Stimulated activated CD4-positive, alpha-beta T cell treated with anti-CD3 and anti-CD28 coated beads, TNF-alpha, amount 100 ng/mL, for 4 hours (primary cell): ENCODE results near the gene INPP5B.
A peak's percentile ranks its signal among the peaks of the same experiment; 100 is the strongest.
"Not testable (repeated sequence)": the region's sequence is repeated elsewhere in the genome, so short reads cannot be mapped to it uniquely, and the experiment has no call there.

ENCODE experiments used
- DNase-seq, 3 experiments: peaks; one replicate each; pipeline ENCODE4 v3.0.0-alpha.2; 2020; ENCODE audit warnings: low read depth in 3 of 3

The INPP5B gene

DNA sequence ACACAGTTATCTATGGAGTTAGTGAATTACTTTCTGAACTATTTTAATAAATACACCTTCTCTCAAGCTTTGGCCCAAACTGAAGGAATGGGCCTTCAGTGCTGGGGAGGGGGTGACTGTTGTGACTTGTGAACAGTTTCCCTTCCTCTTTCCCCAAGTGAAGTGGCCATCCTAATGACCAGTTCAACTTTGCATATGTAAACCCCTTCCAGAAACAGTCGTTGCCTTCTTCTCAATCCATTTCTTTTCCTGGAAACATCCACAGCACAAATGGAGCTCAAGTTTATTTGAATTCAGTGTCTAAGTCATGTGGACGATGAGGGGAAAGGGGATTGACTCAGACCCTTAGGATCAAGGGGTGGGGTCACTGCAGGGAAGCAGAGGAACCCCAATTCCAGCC, 1.3 kb upstream of the INPP5B start:
- DNase-seq, result no peak

DNA sequence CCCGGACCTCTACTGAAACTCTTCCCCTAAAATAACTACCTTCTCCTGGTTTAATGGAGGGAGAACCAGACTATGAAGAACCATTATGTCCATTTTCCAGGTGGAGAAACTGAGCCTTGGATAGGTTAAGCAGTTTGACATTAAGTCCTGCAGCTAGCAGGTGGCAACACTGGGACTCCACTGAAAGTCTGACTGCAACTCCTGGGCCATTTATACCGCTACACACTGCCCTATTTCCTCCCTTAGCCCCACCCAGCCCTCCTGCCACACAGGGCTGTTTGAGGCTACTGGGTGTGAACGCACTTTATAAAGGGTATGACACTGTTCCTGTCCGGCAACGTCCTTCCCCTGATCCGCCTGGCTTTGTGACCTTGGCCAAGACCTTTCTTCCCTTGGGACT, 511 bp upstream of the INPP5B start:
- no peak for DNase-seq

DNA sequence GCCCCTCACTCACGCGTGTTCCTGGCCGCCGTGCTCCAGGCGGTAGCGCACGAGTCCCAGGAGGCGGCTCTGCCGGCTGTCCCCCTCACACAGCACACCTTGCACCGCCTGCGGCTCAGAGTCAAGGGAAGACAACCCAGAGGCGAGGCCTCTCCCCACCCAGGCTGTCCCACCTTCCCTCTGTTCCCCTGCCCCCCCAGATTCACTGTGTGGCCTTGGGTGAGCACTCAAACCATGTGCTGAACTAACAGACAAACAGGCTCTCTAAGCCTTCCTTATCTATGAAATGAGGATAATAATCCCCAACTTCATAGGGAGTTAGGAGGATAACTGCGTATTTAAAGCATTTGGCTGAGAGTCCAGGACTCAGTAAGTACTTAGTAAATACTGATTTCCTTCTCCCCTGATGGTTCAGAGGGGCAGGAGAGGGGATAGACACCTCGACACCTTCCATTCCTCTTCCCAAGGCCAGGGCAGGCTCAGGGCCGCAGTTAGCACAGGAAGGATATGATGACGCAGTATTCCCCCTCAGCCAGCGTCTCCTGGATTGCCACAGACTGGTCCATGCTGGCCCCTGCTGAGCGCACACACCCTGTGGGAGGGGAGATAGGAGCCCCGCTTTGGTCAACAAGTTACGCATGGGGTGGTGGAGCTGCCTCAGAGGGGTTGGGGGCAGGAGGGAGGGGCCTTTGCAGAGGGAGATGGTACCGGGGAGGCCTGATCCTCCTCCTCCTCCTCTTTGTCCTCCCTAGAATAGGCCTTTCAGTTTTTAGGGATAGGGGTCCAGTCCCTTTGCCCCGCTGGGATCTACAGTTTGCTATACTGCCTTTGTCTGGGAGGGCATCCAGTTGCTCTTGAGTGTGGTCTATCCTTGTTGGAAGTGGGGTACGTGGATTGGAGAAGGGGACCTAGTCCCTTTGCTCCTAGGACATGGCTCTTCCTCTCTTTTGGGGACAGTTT, 830 bp downstream of the INPP5B start:
- DNase-seq, result no peak

DNA sequence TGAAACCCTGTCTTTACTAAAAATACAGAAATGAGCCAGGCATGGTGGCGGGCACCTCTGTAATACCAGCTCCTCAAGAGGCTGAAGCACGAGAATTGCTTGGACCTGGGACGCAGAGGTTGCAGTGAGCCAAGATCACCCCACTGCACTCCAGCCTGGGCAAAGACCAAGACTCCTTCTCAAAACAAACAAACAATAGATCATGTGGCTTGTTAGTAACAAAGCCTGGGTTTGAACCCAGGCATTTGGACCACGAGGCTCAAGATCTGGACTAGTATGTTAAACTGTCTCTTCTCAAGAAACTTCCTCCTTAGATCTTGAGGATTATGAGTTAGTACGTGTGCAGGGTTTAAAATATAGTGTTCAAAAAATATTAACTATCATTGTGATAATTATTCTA, 1.6 kb downstream of the INPP5B start:
- no peak for DNase-seq

DNA sequence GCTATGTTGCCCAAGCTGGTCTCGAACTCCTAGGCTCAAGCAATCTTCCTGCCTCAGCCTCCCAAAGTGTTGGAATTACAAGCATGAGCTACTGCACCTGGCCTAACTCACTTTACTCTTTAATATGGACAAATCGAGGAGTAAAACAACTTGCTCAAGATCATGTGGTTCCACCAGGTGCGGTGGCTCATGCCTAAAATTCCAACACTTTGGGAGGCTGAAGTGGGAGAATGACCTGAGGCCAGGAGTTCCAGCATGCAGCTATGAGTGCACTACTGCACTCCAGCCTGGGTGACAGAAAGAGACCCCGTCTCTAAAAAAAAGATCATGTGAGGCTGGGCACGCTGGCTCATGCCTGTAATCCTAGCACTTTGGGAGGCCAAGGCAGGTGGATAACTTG, 2.0 kb downstream of the INPP5B start:
- DNase-seq, result no peak

DNA sequence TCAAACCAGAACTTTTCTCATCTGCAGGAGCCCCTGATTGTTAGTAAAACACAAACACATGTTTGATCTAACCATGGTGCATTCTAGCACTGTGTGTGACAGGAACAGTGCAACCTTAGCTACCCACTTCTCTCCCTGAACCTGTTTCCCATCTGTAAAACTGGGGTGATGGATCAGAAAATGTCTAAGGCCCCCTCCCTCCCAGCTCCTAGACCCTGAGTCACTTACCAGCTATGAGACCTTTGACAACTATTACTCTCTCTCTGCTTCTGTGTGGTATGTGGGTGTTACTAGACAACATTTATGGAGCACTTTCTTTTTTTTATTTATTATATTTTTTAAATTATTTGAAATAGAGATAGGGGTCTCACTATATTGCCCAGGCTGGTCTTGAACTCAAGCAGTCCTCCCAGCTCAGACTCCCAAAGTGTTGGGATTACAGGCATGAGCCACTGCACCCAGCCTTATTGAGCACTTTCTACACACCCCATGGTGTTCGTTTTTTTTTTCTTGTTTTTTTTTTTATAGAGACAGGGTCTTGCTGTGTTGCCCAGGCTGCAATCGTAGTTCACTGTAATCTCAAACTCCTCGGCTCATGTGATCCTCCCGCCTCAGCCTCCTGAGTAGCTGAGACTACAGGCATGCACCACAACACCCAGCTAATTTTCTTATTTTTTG, 2.6 kb downstream of the INPP5B start:
- no peak for DNase-seq

DNA sequence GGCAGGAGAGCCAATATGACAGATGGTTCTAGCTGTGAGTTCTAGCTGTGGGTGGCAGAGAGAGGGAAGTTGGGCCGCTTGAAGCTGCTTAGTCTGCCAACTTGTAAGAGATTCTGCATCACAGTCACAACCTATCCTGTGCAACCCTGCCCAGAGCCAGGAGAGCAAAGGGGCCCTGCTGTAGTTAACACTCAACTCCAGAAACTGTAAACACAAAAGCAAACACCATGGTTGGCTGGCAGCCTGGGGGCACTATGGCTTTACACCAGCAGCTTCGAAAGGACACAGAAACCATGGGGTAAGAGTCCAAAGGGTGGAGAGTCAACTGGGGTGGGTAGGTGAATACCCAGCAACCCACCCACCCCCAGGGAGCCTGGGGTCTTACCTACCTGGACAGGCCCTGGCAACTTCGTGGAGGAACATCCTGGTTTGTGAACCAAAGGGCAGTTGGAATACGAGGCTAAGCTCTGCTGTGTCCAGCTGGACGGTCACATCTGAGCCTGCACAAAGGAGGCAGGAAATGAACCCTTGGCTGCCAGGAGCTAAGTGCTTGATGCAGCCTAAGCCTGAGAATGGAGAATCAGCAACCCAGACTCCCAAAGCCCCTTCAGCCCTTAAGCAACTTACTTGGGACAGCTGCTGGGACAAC, 6.4 kb downstream of the INPP5B start:
- no peak for DNase-seq

DNA sequence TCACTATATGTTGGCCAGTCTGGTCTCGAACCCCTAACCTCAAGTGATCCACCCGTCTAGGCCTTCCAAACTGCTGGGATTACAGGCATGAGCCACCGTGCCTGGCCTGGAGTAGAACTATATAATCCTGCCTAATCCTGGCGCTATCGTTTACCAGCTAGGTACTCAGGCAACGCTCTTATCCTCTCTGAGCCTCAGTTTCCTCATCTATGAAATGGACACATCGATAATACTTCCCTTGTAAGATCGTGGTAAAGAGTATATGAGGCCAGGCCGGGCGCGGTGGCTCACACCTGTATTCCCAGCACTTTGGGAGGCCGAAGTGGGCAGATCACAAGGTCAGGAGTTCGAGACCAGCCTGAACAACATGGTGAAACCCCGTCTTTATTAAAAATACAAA, 10.1 kb downstream of the INPP5B start:
- DNase-seq, result not testable (repeated sequence)

DNA sequence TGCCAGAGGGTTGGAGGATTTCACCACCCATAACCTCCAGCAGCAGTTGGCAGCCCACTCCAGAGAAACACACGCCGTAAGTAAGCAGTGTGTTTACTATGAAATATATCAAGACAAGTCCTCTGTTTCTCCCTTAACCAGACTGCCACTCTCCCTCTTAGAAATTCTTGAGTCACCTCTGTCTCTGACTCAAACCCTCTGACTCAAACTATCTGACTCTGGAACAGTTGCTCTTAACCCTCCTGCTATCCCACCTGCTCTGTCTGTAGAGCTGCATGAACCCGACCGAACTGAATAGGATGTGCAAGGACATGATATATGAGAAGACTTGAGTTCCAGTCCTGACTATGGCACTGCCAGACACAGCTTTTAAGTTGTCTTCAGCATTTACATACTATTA, 14.1 kb downstream of the INPP5B start:
- DNase-seq, result no peak

DNA sequence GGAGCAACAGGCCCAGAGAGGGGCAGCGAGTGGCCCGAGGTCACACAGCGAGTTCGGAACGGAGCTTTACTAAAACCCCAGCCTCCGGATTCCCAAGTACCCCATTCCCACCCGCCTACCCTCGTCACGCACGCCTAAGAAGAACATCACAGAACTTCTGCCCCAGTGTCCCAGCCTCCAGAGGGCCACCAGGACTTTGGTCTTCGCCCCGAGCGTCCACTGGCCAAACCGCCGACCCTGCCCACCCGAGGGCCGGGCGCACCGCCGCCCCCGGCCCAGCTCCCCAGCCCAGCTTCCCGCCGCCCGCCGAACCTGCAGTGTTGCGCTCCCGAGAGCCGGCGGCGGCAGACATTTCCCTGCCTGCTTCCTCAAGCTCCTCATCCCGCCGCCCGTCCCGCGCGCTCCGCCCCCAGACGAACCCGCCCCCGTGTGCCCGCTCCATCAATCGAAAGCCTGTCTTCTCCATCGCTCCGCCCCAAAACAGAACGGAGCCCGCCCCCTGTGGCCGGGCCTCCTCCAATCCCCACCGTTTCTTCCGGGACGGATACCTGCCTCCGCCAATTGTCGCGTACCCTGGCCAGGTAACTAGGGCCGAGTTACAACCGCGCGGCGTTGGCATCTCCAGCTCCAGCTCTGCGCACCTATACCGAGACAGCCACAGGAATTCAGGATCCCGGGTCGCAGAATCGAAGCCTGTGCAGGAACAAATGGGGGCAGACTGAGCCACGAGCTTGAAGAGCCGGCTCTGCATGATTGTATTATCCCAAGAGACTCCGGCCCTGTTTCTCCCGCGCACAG, 15.3 kb downstream of the INPP5B start:
- DNase-seq, result peak; percentile 93 to 95 (median 94)

DNA sequence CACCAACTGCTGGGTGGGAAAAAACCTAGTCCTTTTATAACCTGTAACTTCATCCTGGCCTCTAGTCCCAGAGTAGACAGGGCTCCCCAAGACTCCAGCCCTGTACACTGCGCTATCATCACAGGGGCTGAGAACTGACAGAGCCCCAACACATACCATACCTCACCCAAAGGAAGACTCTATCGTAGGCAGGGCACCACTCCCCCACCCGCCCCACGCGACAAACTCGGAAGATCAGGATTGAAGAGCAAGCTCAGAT, 15.8 kb downstream of the INPP5B start:
- no peak for DNase-seq

DNA sequence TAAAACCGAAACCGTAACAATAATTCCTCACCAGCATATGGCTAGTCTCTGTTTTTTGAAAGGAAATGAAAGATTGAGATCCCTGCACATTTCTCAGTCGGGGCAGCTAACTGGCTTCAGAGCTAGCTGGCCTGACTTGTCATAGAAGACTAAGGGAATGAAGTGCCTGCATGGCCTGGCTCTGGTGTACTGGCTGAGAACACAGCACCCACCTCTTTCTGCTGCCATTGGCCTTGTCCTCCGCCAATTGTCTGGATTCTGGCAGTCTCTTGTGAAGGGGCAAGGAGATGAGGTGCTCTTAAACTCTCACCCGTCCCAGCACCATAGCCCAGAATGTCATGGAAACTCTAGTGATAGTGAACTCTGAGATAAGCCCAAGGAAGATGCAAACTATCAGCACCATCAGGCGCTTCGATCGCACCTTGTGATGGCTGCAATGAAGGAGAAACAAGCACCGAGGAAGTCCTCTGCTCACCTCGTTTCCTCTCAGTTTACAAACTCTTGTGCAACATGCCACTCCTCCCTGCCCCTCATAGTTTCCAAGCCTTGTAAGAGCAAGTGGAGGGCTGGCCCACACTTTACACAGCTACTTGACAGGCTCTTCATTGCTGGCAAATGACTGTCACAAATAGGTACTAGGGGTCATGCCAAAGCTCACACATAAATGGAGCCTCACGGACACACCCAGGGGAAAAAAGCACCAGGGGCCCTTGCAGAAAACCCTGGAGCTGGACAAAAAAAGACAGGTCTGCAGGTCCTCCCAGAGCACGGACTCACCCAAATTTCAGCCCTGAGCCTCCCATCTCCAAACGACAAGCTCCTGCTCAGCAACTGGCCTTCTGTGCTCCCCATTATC, 16.4 kb downstream of the INPP5B start:
- peak in 2 of 3 experiments; percentile 20 to 26 for DNase-seq

DNA sequence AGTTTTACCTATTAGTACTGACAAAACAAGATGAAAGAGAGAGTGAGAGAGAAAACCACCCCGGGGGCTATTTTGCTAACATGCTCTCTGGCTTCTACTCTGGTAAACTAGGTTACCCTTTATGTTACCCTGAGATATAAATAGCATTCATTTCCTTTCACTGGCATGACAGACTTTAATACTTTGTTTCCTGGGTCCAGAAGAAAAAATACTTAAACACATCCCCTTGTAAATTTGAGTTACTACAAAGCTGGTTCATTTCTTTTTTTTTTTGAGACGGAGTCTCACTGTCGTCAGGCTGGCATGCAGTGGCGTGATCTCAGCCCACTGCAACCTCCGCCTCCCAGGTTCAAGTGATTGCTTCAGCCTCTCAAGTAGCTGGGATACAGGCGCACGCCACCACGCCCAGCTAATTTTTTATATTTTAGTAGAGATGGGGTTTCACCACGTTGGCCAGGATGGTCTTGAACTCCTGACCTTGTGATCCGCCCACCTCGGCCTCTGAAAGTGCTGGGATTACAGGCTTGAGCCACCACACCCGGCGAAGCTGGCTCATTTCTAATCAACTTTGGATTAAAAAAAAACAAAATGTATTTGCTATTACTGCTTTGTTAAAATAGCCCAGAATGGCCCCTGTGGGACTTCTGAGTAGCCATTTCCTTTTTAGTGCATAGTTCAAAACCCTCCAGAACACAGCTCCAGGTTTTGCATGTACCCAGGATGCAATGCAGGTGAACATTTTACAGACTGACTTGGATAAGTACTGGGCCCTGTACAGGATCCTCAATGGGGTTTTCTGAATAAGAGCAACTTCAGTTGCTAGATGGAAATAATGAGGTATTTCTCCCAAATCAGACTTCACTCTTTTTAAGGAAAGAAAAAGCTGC, 20.6 kb downstream of the INPP5B start:
- no peak for DNase-seq

DNA sequence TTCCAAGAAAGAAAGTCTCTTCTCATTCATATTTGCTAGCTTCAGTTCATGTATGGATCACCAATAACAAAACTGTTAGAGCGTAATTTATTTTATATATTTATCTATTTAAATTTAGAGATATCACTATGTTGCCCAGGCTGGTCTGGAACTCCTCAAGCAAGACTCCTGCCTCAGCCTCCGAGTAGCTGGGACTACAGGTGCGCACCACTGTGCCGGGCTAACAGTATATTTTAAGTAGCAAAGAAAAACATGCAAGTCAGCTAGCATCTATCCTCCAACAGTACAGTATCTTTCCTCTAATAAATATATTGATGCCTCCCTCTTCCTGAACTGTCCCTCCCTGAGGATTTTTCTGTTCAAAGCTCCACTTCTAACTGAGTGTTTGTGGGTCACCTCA, 21.5 kb downstream of the INPP5B start:
- DNase-seq, result no peak

DNA sequence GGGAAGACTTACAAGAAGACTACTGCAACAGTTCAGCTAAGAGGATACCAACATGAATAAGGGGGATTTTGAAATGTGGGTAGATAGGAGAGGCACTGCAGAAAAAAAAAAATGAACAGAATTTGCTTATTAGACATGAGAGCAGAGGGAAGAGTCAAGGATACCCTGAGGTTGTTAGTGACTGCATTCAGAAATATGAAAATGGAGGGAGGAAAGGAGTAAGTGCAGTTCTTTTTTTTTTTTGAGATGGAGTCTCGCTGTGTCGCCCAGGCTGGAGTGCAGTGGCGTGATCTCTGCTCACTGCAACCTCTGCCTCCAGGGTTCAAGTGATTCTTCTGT, 23.3 kb downstream of the INPP5B start:
- no peak for DNase-seq

DNA sequence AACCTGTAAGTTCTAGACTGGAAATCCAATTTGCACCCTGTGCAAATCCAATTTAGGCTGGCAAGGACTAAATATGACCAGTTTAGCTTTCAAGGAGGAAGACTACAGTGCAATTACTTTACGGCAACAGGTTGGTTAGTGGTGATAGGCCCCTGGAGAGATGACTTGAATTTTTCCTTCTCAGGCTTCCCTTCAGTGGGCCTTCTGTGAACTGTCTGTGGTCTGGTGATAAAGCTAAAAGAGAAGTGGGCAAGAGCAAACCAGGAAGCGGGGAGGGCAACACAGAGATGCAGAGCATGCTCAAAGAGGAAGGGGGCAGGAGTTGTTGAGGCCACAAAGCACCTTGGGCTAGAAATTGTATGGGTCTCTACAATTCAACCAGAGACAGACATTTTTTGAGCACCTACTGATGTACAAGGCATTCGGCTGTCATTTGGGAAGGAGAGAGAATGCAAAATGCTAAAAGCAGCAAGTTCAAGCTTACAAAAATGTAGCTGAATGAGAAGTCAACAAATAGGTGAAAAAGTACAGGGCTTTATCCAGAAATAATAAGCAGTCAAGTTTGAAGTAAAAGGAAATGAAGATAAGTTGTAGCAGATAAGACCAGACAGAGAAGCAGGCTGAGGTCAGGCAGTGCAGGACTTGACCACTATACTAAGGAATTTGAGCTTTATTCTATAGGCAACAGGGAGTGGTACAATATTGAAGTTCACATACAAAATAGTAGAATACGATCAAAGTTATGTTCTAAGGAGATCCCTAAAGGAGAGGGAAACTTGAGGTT, 23.9 kb downstream of the INPP5B start:
- DNase-seq, result no peak

DNA sequence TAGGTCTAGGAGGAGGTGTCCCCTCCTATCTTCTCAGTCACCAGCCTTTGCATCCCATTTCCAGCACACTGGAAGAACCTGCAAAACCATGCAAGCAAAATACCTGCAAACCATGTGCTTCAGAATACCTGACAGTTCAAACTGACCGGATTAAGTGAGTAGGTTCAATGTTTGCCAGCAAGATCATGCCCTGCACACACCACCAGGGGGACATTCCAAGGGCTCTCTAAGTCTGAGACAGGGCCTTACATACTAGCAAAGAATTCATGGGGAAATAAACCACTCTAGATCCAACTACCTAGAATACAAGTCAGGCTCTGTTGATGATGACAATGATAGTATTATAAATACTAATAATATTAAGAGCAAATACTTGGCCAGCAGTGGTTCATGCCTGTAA, 27.6 kb downstream of the INPP5B start:
- DNase-seq, result no peak

DNA sequence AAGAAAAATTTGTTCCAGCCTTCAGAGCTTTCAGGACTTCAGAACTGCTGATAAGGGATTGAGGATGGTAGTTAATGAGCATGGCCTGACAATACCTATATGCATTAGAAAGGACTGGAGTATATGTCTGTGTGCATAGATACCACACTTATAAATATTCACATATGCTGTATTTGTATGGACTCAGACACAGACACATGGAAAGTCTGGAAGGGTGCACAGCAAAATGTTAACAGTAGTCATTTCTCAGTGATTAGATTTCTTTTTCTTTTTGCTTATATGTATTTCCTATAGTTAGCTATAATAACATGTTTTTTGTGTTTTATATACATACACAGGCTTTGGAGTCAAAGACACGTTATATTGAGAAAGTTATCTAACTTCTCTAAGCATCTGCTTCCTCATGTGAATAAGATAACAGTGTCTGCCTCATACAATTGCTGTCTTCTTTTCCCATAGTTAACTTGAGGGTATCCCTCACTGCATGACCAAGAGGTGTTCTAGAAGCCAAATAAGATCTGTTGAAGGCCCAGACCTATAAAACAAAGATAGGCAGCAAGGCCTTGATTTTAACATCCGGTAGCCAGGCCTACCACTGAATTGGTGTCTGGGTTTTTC, 31.3 kb downstream of the INPP5B start:
- no peak for DNase-seq
